HEK293 (cell line): ENCODE results near the gene NUMB.

ENCODE experiments used
- PRDM6 ChIP-seq: fragments of 450-650 bp; formaldehyde crosslinking; IDR thresholded peaks from 2 replicates; pipeline ENCODE4 v1.5.1; 2017; ENCODE audit warnings: missing biosample characterization, missing genetic modification characterization
- SALL2 ChIP-seq: fragments of 450-650 bp; formaldehyde crosslinking; IDR thresholded peaks from 2 replicates; pipeline ENCODE4 v1.5.0; 2017; ENCODE audit warnings: missing biosample characterization, mild to moderate bottlenecking, missing genetic modification characterization, borderline replicate concordance
- TCF7L2 ChIP-seq: IDR thresholded peaks from 2 replicates; pipeline ENCODE4 v1.6.1; 2011; ENCODE audit warnings: low read depth, mild to moderate bottlenecking, inconsistent platforms, low read length, moderate library complexity, borderline replicate concordance
- TRIM28 ChIP-seq: IDR thresholded peaks from 2 replicates; pipeline ENCODE4 v1.6.1; 2011; ENCODE audit warnings: low read length, control low read depth, borderline replicate concordance
- YY1 ChIP-seq: fragments of 450-650 bp; formaldehyde crosslinking; IDR thresholded peaks from 2 replicates; pipeline ENCODE4 v1.5.1; 2018; ENCODE audit warnings: missing biosample characterization, missing genetic modification characterization
- ZBTB10 ChIP-seq: fragments of 450-650 bp; formaldehyde crosslinking; IDR thresholded peaks from 2 replicates; pipeline ENCODE4 v1.5.1; 2016; ENCODE audit warnings: missing biosample characterization, missing genetic modification characterization
- ZBTB8A ChIP-seq: fragments of 450-650 bp; formaldehyde crosslinking; IDR thresholded peaks from 2 replicates; pipeline ENCODE4 v1.5.1; 2016; ENCODE audit warnings: missing biosample characterization, missing genetic modification characterization
- ZNF654 ChIP-seq: fragments of 450-650 bp; formaldehyde crosslinking; IDR thresholded peaks from 2 replicates; pipeline ENCODE4 v1.5.1; 2016; ENCODE audit warnings: low read depth, missing biosample characterization, missing genetic modification characterization
- TF ChIP-seq, protein P1 (sequence below): fragments of 450-650 bp; formaldehyde crosslinking; IDR thresholded peaks from 2 replicates; pipeline ENCODE4 v1.5.1; 2016; ENCODE audit warnings: missing biosample characterization, missing genetic modification characterization
- TF ChIP-seq, protein P2 (sequence below): fragments of 450-650 bp; formaldehyde crosslinking; IDR thresholded peaks from 2 replicates; pipeline ENCODE4 v1.5.1; 2016; ENCODE audit warnings: missing biosample characterization, missing genetic modification characterization
- TF ChIP-seq, protein P3 (sequence below): fragments of 450-650 bp; formaldehyde crosslinking; optimal IDR thresholded peaks from 2 replicates; pipeline ENCODE3; 2016; ENCODE audit warnings: missing biosample characterization, mild to moderate bottlenecking, missing genetic modification characterization
- TF ChIP-seq, protein P4 (sequence below): fragments of 450-650 bp; formaldehyde crosslinking; IDR thresholded peaks from 2 replicates; pipeline ENCODE4 v1.5.1; 2016; ENCODE audit warnings: missing biosample characterization, missing genetic modification characterization

- no peak for TF ChIP-seq SALL2
- TF ChIP-seq ZBTB10 = no peak
- no peak for TF ChIP-seq TCF7L2
- TF ChIP-seq, protein P1, sequence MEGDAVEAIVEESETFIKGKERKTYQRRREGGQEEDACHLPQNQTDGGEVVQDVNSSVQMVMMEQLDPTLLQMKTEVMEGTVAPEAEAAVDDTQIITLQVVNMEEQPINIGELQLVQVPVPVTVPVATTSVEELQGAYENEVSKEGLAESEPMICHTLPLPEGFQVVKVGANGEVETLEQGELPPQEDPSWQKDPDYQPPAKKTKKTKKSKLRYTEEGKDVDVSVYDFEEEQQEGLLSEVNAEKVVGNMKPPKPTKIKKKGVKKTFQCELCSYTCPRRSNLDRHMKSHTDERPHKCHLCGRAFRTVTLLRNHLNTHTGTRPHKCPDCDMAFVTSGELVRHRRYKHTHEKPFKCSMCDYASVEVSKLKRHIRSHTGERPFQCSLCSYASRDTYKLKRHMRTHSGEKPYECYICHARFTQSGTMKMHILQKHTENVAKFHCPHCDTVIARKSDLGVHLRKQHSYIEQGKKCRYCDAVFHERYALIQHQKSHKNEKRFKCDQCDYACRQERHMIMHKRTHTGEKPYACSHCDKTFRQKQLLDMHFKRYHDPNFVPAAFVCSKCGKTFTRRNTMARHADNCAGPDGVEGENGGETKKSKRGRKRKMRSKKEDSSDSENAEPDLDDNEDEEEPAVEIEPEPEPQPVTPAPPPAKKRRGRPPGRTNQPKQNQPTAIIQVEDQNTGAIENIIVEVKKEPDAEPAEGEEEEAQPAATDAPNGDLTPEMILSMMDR (tag by site-specific recombination) = no peak
- no peak for TF ChIP-seq YY1 (tag by site-specific recombination)
- no peak for TF ChIP-seq ZBTB8A (tag by site-specific recombination)
- TF ChIP-seq, protein P2, sequence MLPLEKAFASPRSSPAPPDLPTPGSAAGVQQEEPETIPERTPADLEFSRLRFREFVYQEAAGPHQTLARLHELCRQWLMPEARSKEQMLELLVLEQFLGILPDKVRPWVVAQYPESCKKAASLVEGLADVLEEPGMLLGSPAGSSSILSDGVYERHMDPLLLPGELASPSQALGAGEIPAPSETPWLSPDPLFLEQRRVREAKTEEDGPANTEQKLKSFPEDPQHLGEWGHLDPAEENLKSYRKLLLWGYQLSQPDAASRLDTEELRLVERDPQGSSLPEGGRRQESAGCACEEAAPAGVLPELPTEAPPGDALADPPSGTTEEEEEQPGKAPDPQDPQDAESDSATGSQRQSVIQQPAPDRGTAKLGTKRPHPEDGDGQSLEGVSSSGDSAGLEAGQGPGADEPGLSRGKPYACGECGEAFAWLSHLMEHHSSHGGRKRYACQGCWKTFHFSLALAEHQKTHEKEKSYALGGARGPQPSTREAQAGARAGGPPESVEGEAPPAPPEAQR (tag by site-specific recombination) = no peak
- TF ChIP-seq, protein P3, sequence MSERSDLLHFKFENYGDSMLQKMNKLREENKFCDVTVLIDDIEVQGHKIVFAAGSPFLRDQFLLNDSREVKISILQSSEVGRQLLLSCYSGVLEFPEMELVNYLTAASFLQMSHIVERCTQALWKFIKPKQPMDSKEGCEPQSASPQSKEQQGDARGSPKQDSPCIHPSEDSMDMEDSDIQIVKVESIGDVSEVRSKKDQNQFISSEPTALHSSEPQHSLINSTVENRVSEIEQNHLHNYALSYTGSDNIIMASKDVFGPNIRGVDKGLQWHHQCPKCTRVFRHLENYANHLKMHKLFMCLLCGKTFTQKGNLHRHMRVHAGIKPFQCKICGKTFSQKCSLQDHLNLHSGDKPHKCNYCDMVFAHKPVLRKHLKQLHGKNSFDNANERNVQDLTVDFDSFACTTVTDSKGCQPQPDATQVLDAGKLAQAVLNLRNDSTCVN (tag by site-specific recombination) = no peak
- TF ChIP-seq PRDM6 (tag by site-specific recombination) = no peak
- TF ChIP-seq TRIM28 = no peak
- TF ChIP-seq, protein P4, sequence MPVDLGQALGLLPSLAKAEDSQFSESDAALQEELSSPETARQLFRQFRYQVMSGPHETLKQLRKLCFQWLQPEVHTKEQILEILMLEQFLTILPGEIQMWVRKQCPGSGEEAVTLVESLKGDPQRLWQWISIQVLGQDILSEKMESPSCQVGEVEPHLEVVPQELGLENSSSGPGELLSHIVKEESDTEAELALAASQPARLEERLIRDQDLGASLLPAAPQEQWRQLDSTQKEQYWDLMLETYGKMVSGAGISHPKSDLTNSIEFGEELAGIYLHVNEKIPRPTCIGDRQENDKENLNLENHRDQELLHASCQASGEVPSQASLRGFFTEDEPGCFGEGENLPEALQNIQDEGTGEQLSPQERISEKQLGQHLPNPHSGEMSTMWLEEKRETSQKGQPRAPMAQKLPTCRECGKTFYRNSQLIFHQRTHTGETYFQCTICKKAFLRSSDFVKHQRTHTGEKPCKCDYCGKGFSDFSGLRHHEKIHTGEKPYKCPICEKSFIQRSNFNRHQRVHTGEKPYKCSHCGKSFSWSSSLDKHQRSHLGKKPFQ (tag by site-specific recombination) = no peak
- no peak for TF ChIP-seq ZNF654 (tag by site-specific recombination)
Measured at GRCh38 chr14:73266317-73266716, 192.0 kb downstream of the NUMB start.
